ENCODE results near the gene CD226.
A peak's percentile ranks its signal among the peaks of the same experiment; 100 is the strongest.
"Not testable (repeated sequence)": the region's sequence is repeated elsewhere in the genome, so short reads cannot be mapped to it uniquely, and the experiment has no call there.

CD226 gene

GRCh38 chr18:69978732-69979715 is 31.4 kb upstream of the CD226 start:
- peak; percentile 87 for FAIRE-seq
- TF ChIP-seq POLR2A (IDR thresholded peaks at IDR 0.05; ENCODE audit: low read depth, low read length) (no peak), POLR2AphosphoS5 (IDR thresholded peaks at IDR 0.05; ENCODE audit: low read depth, low read length) (no peak), TAF1 (IDR thresholded peaks at IDR 0.05; ENCODE audit: borderline replicate concordance, low read depth, low read length) (no peak)
- DNase-seq (ENCODE audit: insufficient read length): no peak

GRCh38 chr18:69975294-69975693 is 27.6 kb upstream of the CD226 start:
- DNase-seq (ENCODE audit: insufficient read length); FAIRE-seq: not testable (repeated sequence)

DNA sequence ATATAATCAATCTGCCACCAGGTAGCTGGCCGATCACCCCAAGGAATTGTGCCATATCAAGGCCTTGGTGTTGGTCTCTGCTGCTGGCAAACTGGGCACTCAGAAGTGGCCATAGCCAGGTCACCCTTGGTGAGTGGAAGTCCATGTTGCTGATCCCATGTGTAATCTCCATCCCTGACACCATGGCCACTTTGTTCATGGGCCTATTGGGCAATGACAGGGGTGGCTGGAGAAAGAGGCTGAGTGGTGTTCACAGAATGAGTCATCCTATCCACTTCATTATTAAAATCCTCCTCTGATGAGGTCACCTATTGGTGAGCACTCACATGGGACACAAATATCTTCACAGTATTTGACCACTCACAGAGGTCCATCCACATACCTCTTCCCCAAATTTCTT is 26.7 kb upstream of the CD226 start:
- FAIRE-seq (no peak), DNase-seq (ENCODE audit: insufficient read length) (no peak)
- TF ChIP-seq POLR2AphosphoS5 (IDR thresholded peaks at IDR 0.05; ENCODE audit: low read depth, low read length) (no peak), TAF1 (IDR thresholded peaks at IDR 0.05; ENCODE audit: borderline replicate concordance, low read depth, low read length) (no peak), POLR2A (IDR thresholded peaks at IDR 0.05; ENCODE audit: low read depth, low read length) (no peak)

DNA sequence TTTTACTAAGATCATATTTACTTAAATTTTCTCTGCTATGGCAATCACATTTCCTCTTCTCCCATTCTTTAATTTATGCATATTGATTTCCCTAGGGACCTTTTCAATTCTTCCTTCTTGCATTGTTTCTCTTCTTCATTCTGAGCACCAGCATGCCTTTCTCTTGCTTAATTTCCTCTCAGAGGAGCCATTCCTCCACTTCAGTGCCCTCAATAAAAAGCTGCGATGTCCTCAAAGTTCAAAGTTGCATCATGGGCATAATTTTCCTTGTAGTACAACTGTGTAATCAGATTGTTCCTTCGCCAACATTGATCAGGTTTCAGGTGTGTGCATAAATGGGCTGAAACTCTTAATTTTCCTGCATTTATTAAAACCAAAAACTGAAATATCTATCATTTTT is 21.8 kb upstream of the CD226 start:
- TF ChIP-seq POLR2A (IDR thresholded peaks at IDR 0.05; ENCODE audit: low read depth, low read length) (no peak), POLR2AphosphoS5 (IDR thresholded peaks at IDR 0.05; ENCODE audit: low read depth, low read length) (no peak), TAF1 (IDR thresholded peaks at IDR 0.05; ENCODE audit: borderline replicate concordance, low read depth, low read length) (no peak)
- no peak for FAIRE-seq
- DNase-seq (ENCODE audit: insufficient read length): no peak

GRCh38 chr18:69968039-69968438 is 20.4 kb upstream of the CD226 start:
- FAIRE-seq (no peak), DNase-seq (ENCODE audit: insufficient read length) (no peak)
- TF ChIP-seq POLR2AphosphoS5 (IDR thresholded peaks at IDR 0.05; ENCODE audit: low read depth, low read length) (no peak), TAF1 (IDR thresholded peaks at IDR 0.05; ENCODE audit: borderline replicate concordance, low read depth, low read length) (no peak), POLR2A (IDR thresholded peaks at IDR 0.05; ENCODE audit: low read depth, low read length) (no peak)

DNA sequence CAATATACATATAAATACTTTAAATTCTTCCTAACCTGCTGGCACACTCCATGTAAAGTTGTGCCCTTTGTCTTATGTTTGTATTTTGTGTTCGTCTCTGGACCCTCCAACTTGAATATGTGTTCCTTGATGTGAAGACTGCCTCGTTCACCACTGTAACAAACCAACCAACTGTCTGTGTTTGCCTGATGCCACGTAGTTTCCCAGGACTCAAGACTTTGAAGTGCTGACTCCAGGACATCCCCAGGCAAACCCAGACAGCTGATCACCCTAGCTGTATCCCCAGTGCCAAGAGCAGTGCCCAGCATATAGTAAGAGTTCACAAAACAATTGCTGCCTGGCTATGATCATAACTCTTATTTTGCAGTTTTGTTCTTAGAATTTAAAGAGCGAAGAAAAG is 15.5 kb upstream of the CD226 start:
- no peak for FAIRE-seq
- no peak for TF ChIP-seq POLR2AphosphoS5 (IDR thresholded peaks at IDR 0.05; ENCODE audit: low read depth, low read length)
- no peak for DNase-seq (ENCODE audit: insufficient read length)

DNA sequence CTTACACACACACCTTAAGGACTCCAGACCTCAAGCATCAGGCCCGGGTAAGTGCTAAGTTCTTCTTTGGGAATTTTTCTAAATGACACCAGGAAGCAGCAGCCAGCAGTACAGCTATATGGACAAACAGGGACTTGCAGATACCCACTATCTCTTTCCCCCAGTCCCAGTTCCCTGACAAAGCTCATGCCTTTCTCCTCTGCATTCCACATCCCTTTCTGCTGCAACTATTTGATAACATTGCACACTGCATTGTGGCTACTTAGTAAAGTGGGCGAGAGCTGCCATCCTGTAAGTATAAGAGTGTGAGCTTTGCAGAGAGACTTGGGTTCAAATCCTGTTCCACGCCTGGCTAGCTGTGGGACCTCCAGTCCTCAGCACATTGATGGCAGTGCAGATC is 14.0 kb upstream of the CD226 start:
- TF ChIP-seq POLR2AphosphoS5 (IDR thresholded peaks at IDR 0.05; ENCODE audit: low read depth, low read length): no peak
- TF ChIP-seq POLR2A (IDR thresholded peaks at IDR 0.05; ENCODE audit: low read depth, low read length): no peak
- no peak for TF ChIP-seq TAF1 (IDR thresholded peaks at IDR 0.05; ENCODE audit: borderline replicate concordance, low read depth, low read length)
- FAIRE-seq: no peak
- DNase-seq (ENCODE audit: insufficient read length): no peak

- no peak for DNase-seq (ENCODE audit: insufficient read length)
- FAIRE-seq: peak; percentile 97
- TF ChIP-seq POLR2AphosphoS5 (IDR thresholded peaks at IDR 0.05; ENCODE audit: low read depth, low read length): no peak; the same call in 1 of the 2 replicates
- no peak for TF ChIP-seq POLR2A (IDR thresholded peaks at IDR 0.05; ENCODE audit: low read depth, low read length)
- no peak for TF ChIP-seq TAF1 (IDR thresholded peaks at IDR 0.05; ENCODE audit: borderline replicate concordance, low read depth, low read length)
Observed at GRCh38 chr18:69958422-69958821, 10.7 kb upstream of the CD226 start.

DNA sequence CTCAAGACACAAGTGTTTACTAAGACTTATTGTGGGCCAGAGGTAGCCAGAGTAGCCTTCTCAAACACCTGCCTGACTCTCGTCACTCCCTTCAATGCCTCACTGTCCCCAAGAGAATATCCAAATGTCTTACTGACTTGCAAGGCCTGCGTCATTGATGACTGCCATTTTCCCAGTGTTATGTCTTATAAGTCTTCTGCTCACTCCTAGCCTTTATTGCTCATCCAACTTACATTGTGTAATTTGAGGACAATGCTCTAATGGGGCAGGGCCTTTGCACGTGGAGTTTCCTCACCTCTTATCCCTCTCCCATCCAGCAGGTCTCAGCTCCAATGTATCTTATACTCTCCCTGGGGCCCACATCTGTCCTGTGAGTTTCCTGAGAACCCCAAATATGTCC is 10.1 kb upstream of the CD226 start:
- no peak for FAIRE-seq
- no peak for DNase-seq (ENCODE audit: insufficient read length)
- TF ChIP-seq POLR2A (IDR thresholded peaks at IDR 0.05; ENCODE audit: low read depth, low read length): no peak
- no peak for TF ChIP-seq TAF1 (IDR thresholded peaks at IDR 0.05; ENCODE audit: borderline replicate concordance, low read depth, low read length)
- no peak for TF ChIP-seq POLR2AphosphoS5 (IDR thresholded peaks at IDR 0.05; ENCODE audit: low read depth, low read length)

- FAIRE-seq (no peak), DNase-seq (ENCODE audit: insufficient read length) (no peak)
- no peak for TF ChIP-seq POLR2AphosphoS5 (IDR thresholded peaks at IDR 0.05; ENCODE audit: low read depth, low read length)
- no peak for TF ChIP-seq TAF1 (IDR thresholded peaks at IDR 0.05; ENCODE audit: borderline replicate concordance, low read depth, low read length)
- TF ChIP-seq POLR2A (IDR thresholded peaks at IDR 0.05; ENCODE audit: low read depth, low read length): no peak
Observed at GRCh38 chr18:69956665-69957620, 9.3 kb upstream of the CD226 start.

DNA sequence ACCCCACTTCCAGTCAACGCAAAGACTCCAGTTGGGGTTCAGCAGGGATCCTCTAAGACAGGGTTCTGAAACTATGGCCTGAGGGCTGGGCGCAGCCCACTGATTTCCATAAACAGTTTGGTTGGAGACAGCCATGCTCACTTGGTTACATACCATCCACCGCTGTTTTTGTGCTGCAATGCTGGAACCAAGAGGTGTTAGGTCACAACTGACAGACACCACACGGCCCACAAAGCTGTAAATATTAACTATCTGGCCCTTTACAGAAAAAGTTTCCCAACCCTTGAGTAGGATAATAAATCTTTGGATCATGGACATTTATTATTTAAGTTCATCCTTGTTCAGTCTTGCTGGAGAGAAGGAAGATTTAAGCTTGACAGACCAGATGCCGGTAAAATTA is 8.4 kb upstream of the CD226 start:
- TF ChIP-seq POLR2AphosphoS5 (IDR thresholded peaks at IDR 0.05; ENCODE audit: low read depth, low read length) (no peak), POLR2A (IDR thresholded peaks at IDR 0.05; ENCODE audit: low read depth, low read length) (no peak), TAF1 (IDR thresholded peaks at IDR 0.05; ENCODE audit: borderline replicate concordance, low read depth, low read length) (no peak)
- FAIRE-seq (no peak), DNase-seq (ENCODE audit: insufficient read length) (no peak)
